HepG2 (cell line): ENCODE results near the gene ARHGEF16. TPM values are rescaled to one million over a fixed set of nuclear protein-coding genes. Genes with fewer than 3 reads are reported as not detected.

Experiments
- AGO2 ChIP-seq: fragments of 200-400 bp; formaldehyde crosslinking; optimal IDR thresholded peaks from 2 replicates; pipeline ENCODE3; 2017; ENCODE audit warnings: mild to moderate bottlenecking, low read depth, low read length, moderate library complexity
- FOXK2 ChIP-seq: fragments of 450-650 bp; IDR thresholded peaks from 2 replicates; pipeline ENCODE4 v1.6.1; 2016
- HOXD1 ChIP-seq: sonication (generic); formaldehyde crosslinking; IDR thresholded peaks from 2 replicates; pipeline ENCODE4 v1.5.0; 2020; ENCODE audit warnings: missing genetic modification reagents
- IKZF1 ChIP-seq: fragments of 450-650 bp; IDR thresholded peaks from 2 replicates; pipeline ENCODE4 v1.7.1; 2016
- IKZF4 ChIP-seq: sonication (generic); formaldehyde crosslinking; IDR thresholded peaks from 2 replicates; pipeline ENCODE4 v1.5.1; 2020; ENCODE audit warnings: borderline replicate concordance, mild to moderate bottlenecking, low read depth, missing genetic modification reagents; ENCODE audit errors: not compliant biosample characterization
- KLF12 ChIP-seq: sonication (generic); formaldehyde crosslinking; IDR thresholded peaks from 2 replicates; pipeline ENCODE4 v1.4.0; 2020; ENCODE audit warnings: missing genetic modification reagents, borderline replicate concordance
- MEIS1 ChIP-seq: sonication (generic); formaldehyde crosslinking; IDR thresholded peaks from 2 replicates; pipeline ENCODE4 v1.9.0; 2021; ENCODE audit warnings: mild to moderate bottlenecking, missing genetic modification reagents, moderate library complexity, borderline replicate concordance
- MYNN ChIP-seq: sonication (generic); formaldehyde crosslinking; IDR thresholded peaks from 2 replicates; pipeline ENCODE4 v1.4.0; 2020; ENCODE audit warnings: mild to moderate bottlenecking, low read depth, missing genetic modification reagents
- MZF1 ChIP-seq: sonication (generic); formaldehyde crosslinking; IDR thresholded peaks from 2 replicates; pipeline ENCODE4 v1.8.1; 2023; ENCODE audit warnings: mild to moderate bottlenecking, missing genetic modification reagents, borderline replicate concordance
- PHF20 ChIP-seq: sonication (generic); formaldehyde crosslinking; IDR thresholded peaks from 2 replicates; pipeline ENCODE4 v1.5.0; 2020; ENCODE audit warnings: mild to moderate bottlenecking, missing genetic modification reagents
- RARG ChIP-seq: sonication (generic); formaldehyde crosslinking; IDR thresholded peaks from 2 replicates; pipeline ENCODE4 v1.4.0; 2020; ENCODE audit warnings: low read depth, mild to moderate bottlenecking, missing genetic modification reagents
- ZBTB8A ChIP-seq: sonication (generic); formaldehyde crosslinking; IDR thresholded peaks from 2 replicates; pipeline ENCODE4 v1.4.0; 2020; ENCODE audit warnings: mild to moderate bottlenecking, low read depth, missing genetic modification reagents, borderline replicate concordance
- ZNF263 ChIP-seq: sonication (generic); formaldehyde crosslinking; IDR thresholded peaks from 2 replicates; pipeline ENCODE4 v1.4.0; 2020; ENCODE audit warnings: missing genetic modification reagents
- ZNF616 ChIP-seq: sonication (generic); formaldehyde crosslinking; IDR thresholded peaks from 2 replicates; pipeline ENCODE4 v1.5.0; 2020; ENCODE audit warnings: low read depth, mild to moderate bottlenecking, missing genetic modification reagents
- ZNF777 ChIP-seq: sonication (generic); formaldehyde crosslinking; IDR thresholded peaks from 2 replicates; pipeline ENCODE4 v1.4.0; 2020; ENCODE audit warnings: missing genetic modification reagents
- ZSCAN22 ChIP-seq: sonication (generic); formaldehyde crosslinking; IDR thresholded peaks from 2 replicates; pipeline ENCODE4 v1.4.0; 2020; ENCODE audit warnings: mild to moderate bottlenecking, missing genetic modification reagents
- ZZZ3 ChIP-seq: sonication (generic); formaldehyde crosslinking; IDR thresholded peaks from 2 replicates; pipeline ENCODE4 v1.4.0; 2020; ENCODE audit warnings: missing genetic modification reagents, mild to moderate bottlenecking, borderline replicate concordance
- polyA plus RNA-seq, 8 experiments: library from polyadenylated mRNA; depleted of rRNA in 3 of 8; stranded (reverse) in 7 of 8; unstranded in 1 of 8; fragments of >200 nt; fragmentation: Illumina TruSeq in 4 of 8; extraction: Trizol in 4 of 8; gene quantifications; 2 replicates each; pipeline versions ENCODE4 v1.2.1 to v1.2.3, GENCODE V29; 2011 to 2016; ENCODE audit warnings: low read depth in 4 of 8, missing spikeins in 1 of 8, mixed read lengths in 1 of 8; ENCODE audit not compliant: insufficient read depth in 1 of 8
- total RNA-seq, 5 experiments: library from RNA; depleted of rRNA; stranded (reverse); fragments of >200 nt; fragmentation: Illumina TruSeq; extraction: Trizol; gene quantifications; 2 replicates each; pipeline ENCODE4 v1.2.3, GENCODE V29; 2016; ENCODE audit warnings: low read depth in 1 of 5
- TF ChIP-seq, protein P1 (sequence below): IDR thresholded peaks from 2 replicates; pipeline ENCODE4 v1.6.1; 2016
- TF ChIP-seq, protein P2 (sequence below): sonication (generic); formaldehyde crosslinking; IDR thresholded peaks from 2 replicates; pipeline ENCODE4 v1.4.0; 2020; ENCODE audit warnings: mild to moderate bottlenecking, missing genetic modification reagents
- TF ChIP-seq, protein P3 (sequence below): sonication (generic); formaldehyde crosslinking; IDR thresholded peaks from 2 replicates; pipeline ENCODE4 v1.8.0; 2022; ENCODE audit warnings: mild to moderate bottlenecking, missing genetic modification reagents, moderate library complexity

ARHGEF16 gene
- total and polyA plus RNA-seq, 2 of the 13 experiments (the other 11 are each of a cell fraction or from before 2014, with no cell fraction given) = 20.3 to 39.9 TPM

DNA sequence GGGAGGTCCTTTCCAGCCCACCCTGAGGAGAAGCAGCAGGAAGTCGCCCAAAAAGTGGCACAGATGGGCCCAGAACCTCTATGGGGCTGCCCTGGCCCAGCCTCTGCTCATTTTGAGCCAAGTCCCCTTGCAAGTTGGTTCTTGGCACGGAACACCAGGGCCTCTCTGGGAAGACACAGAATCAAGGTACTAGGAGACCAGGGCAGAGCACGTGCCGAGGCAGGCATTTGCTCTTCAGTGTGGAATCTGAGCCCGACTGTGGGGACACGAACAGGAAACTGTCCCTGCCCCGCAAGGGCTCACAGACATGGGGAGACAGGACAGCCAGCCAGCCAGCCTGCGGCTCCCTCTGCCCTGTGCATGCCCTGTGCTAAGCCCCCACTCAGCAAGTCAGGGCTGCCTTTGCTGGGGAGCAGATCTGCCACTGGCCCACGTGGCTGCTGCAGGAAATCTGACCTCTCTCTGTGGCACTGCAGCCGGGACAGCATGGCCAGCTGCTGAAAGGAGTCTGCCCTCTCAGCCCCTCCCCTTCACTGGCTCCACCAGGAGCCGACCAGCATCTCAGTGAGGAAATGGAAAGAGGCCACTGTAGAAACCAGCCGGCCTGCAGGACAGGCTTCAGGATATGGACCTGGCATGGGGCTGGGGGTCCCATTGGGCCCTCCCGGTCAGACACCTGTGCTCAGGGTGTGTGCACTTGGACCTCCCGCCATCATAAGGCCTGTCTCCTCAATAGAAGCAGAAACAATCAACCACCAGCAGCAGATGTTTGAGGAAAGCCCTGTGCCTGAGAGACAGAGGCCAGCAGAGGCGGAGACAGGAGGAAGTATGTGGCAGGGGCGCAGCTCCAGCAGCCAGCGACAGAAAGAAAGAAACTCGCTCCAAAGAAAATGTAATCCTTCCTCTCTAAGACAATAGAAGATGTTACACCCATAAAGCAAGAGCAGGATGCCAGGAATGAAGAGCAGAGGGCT, 3.7 kb downstream of the ARHGEF16 start (continued):
- TF ChIP-seq MYNN (CRISPR knock-in tag) = no peak
- TF ChIP-seq, protein P1, sequence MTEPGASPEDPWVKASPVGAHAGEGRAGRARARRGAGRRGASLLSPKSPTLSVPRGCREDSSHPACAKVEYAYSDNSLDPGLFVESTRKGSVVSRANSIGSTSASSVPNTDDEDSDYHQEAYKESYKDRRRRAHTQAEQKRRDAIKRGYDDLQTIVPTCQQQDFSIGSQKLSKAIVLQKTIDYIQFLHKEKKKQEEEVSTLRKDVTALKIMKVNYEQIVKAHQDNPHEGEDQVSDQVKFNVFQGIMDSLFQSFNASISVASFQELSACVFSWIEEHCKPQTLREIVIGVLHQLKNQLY (CRISPR knock-in tag) = no peak
- peak; percentile 5 for TF ChIP-seq IKZF4 (CRISPR knock-in tag)
- no peak for TF ChIP-seq KLF12
- peak; percentile 21 for TF ChIP-seq MEIS1 (CRISPR knock-in tag)
- TF ChIP-seq ZNF777 = no peak
- no peak for TF ChIP-seq IKZF1
- no peak for TF ChIP-seq ZBTB8A (CRISPR knock-in tag)
- TF ChIP-seq, protein P2, sequence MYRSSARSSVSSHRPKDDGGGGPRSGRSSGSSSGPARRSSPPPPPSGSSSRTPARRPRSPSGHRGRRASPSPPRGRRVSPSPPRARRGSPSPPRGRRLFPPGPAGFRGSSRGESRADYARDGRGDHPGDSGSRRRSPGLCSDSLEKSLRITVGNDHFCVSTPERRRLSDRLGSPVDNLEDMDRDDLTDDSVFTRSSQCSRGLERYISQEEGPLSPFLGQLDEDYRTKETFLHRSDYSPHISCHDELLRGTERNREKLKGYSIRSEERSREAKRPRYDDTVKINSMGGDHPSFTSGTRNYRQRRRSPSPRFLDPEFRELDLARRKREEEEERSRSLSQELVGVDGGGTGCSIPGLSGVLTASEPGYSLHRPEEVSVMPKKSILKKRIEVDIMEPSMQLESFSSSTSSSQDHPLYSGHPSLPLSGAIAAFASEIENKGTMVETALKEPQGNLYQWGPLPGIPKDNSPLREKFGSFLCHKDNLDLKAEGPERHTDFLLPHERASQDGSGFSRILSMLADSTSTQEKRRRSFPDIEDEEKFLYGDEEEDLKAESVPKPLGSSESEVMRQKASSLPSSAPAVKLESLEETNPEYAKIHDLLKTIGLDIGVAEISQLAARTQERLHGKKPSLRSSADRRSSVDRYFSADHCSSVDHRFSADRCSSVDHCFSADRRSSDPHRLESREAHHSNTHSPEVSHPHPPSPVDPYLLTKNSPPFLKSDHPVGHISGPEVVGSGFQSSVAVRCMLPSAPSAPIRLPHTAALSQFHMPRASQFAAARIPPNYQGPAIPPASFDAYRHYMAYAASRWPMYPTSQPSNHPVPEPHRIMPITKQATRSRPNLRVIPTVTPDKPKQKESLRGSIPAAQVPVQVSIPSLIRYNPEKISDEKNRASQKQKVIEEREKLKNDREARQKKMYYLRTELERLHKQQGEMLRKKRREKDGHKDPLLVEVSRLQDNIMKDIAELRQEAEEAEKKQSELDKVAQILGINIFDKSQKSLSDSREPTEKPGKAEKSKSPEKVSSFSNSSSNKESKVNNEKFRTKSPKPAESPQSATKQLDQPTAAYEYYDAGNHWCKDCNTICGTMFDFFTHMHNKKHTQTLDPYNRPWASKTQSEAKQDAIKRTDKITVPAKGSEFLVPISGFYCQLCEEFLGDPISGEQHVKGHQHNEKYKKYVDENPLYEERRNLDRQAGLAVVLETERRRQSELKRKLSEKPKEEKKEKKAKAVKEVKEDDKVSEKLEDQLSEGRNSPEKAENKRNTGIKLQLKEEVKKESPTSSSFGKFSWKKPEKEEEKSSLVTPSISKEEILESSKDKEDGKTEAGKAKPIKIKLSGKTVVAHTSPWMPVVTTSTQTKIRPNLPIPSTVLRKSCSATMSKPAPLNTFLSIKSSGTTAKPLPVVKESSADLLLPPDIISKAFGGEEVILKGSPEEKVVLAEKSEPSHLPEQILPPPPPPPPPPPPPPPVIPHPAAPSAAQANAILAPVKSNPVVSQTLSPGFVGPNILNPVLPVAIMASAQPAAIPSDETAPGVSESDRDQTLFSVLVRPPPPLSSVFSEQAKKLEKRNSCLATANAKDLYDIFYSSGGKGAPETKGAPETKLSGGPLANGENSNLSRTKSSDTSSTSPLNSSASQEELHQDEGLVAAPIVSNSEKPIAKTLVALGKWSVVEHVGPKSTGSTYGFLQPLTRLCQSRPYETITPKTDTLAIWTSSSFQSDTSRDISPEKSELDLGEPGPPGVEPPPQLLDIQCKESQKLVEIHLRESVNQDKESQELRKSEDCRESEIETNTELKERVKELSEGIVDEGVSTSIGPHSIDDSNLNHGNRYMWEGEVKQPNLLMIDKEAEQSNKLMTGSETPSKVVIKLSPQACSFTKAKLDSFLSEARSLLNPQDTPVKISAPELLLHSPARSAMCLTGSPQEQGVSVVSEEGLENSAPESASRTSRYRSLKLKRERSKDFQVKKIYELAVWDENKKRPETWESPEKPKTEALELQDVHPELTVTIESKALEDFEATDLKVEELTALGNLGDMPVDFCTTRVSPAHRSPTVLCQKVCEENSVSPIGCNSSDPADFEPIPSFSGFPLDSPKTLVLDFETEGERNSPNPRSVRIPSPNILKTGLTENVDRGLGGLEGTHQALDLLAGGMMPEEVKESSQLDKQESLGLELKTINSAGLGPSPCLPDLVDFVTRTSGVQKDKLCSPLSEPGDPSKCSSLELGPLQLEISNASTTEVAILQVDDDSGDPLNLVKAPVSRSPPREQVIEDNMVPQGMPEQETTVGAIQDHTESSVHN = no peak
- TF ChIP-seq PHF20 (CRISPR knock-in tag) = peak; percentile 28; the same call in 1 of the 2 replicates
- no peak for TF ChIP-seq MZF1 (CRISPR knock-in tag)
- TF ChIP-seq HOXD1 = no peak
- TF ChIP-seq, protein P3, sequence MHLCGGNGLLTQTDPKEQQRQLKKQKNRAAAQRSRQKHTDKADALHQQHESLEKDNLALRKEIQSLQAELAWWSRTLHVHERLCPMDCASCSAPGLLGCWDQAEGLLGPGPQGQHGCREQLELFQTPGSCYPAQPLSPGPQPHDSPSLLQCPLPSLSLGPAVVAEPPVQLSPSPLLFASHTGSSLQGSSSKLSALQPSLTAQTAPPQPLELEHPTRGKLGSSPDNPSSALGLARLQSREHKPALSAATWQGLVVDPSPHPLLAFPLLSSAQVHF (CRISPR knock-in tag) = no peak
- TF ChIP-seq ZNF616 (CRISPR knock-in tag) = no peak
- no peak for TF ChIP-seq ZSCAN22 (CRISPR knock-in tag)
- no peak for TF ChIP-seq FOXK2
- no peak for TF ChIP-seq ZZZ3 (CRISPR knock-in tag)
- no peak for TF ChIP-seq RARG (CRISPR knock-in tag)
- TF ChIP-seq ZNF263 (CRISPR knock-in tag) = no peak
- TF ChIP-seq AGO2 = peak; percentile 90
